Stomach smooth muscle (tissue), 2 donors: ENCODE data around the gene ADCK1.
"Not testable (repeated sequence)": the region's sequence is repeated elsewhere in the genome, so short reads cannot be mapped to it uniquely, and the experiment has no call there.

ENCODE experiments used
- H3K27ac ChIP-seq: one replicate; pipeline ENCODE4 v1.7.0; 2013; ENCODE audit warnings: mild to moderate bottlenecking, low read length, inconsistent platforms
- H3K27me3 ChIP-seq, 2 donors: one replicate each; pipeline ENCODE4 v1.7.0; 2013; ENCODE audit warnings: low read length in 2 of 2; ENCODE audit not compliant: insufficient read depth in 2 of 2, control insufficient read depth in 1 of 2
- H3K36me3 ChIP-seq, 2 donors: one replicate each; pipeline ENCODE4 v1.7.0; 2013; ENCODE audit warnings: low read length in 2 of 2; ENCODE audit not compliant: control insufficient read depth in 2 of 2, insufficient read depth in 2 of 2
- H3K4me1 ChIP-seq: one replicate; pipeline ENCODE4 v1.7.0; 2013; ENCODE audit warnings: low read length; ENCODE audit not compliant: control insufficient read depth, insufficient read depth
- H3K4me3 ChIP-seq, 2 donors: one replicate each; pipeline ENCODE4 v1.7.0; 2013; ENCODE audit warnings: low read length in 2 of 2
- H3K9ac ChIP-seq, 2 donors: one replicate each; pipeline ENCODE4 v1.7.0; 2013; ENCODE audit warnings: low read length in 2 of 2, mild to moderate bottlenecking in 1 of 2
- H3K9me3 ChIP-seq, 2 donors: one replicate each; pipeline ENCODE4 v1.7.0; 2013; ENCODE audit warnings: low read length in 2 of 2; ENCODE audit not compliant: control insufficient read depth in 2 of 2
- donor health status: healthy.
- donor health status: Pancreatic carcinoma.

Gene ADCK1

GRCh38 chr14:77882098-77882497 is 82.2 kb downstream of the ADCK1 start:
- H3K9ac ChIP-seq, result no peak overlapping the region
- peak overlapping the region; percentile 46 for H3K27ac ChIP-seq
- peaks cover 1 to 4% of the 10 kb centered on the region in 2 donors for H3K36me3 ChIP-seq
- H3K4me1 ChIP-seq, result peaks cover 18% of the 10 kb centered on the region
- H3K4me3 ChIP-seq, result no peak overlapping the region
- no peaks in the 10 kb centered on the region for H3K27me3 ChIP-seq
- no peaks in the 10 kb centered on the region for H3K9me3 ChIP-seq

- H3K4me1 ChIP-seq, result peaks cover 18% of the 10 kb centered on the region
- H3K4me3 ChIP-seq, result no peak overlapping the region
- H3K36me3 ChIP-seq, result peaks cover 5 to 6% of the 10 kb centered on the region in 2 donors
- H3K9me3 ChIP-seq, result no peaks in the 10 kb centered on the region
- no peaks in the 10 kb centered on the region for H3K27me3 ChIP-seq
- no peak overlapping the region for H3K9ac ChIP-seq
- H3K27ac ChIP-seq, result peak overlapping the region; percentile 46
Observed at GRCh38 chr14:77882636-77883035, 82.7 kb downstream of the ADCK1 start.

GRCh38 chr14:77883131-77883846 is 83.4 kb downstream of the ADCK1 start:
- Histone ChIP-seq H3K4me3 (no peak overlapping the region), H3K9me3 (no peaks in the 10 kb centered on the region), H3K27ac (no peak overlapping the region), H3K4me1 (peaks cover 18% of the 10 kb centered on the region), H3K36me3 (peaks cover 5 to 10% of the 10 kb centered on the region in 2 donors), H3K27me3 (no peaks in the 10 kb centered on the region), H3K9ac (no peak overlapping the region)

- Histone ChIP-seq H3K9ac (no peak overlapping the region), H3K27ac (no peak overlapping the region), H3K27me3 (no peaks in the 10 kb centered on the region), H3K4me1 (peaks cover 18% of the 10 kb centered on the region), H3K4me3 (no peak overlapping the region), H3K9me3 (no peaks in the 10 kb centered on the region), H3K36me3 (peaks cover 5 to 13% of the 10 kb centered on the region in 2 donors)
Observed at GRCh38 chr14:77883847-77884238, 83.9 kb downstream of the ADCK1 start.

GRCh38 chr14:77885367-77885766 is 85.5 kb downstream of the ADCK1 start:
- Histone ChIP-seq H3K36me3 (peaks cover 5 to 16% of the 10 kb centered on the region in 2 donors), H3K9ac (no peak overlapping the region), H3K27me3 (no peaks in the 10 kb centered on the region), H3K4me1 (peaks cover 18% of the 10 kb centered on the region), H3K4me3 (no peak overlapping the region), H3K27ac (no peak overlapping the region), H3K9me3 (no peaks in the 10 kb centered on the region)

- no peak overlapping the region for H3K4me3 ChIP-seq
- peaks cover 5 to 16% of the 10 kb centered on the region in 2 donors for H3K36me3 ChIP-seq
- no peak overlapping the region for H3K27ac ChIP-seq
- H3K4me1 ChIP-seq, result peaks cover 18% of the 10 kb centered on the region
- H3K9ac ChIP-seq, result no peak overlapping the region
- H3K9me3 ChIP-seq, result no peaks in the 10 kb centered on the region
- no peaks in the 10 kb centered on the region for H3K27me3 ChIP-seq
Observed at GRCh38 chr14:77886010-77886409, 86.1 kb downstream of the ADCK1 start.

GRCh38 chr14:77888903-77889302 is 89.0 kb downstream of the ADCK1 start:
- H3K4me3 ChIP-seq, H3K9me3 ChIP-seq, H3K27me3 ChIP-seq, H3K9ac ChIP-seq, H3K27ac ChIP-seq, H3K4me1 ChIP-seq: not testable (repeated sequence)
- peaks cover 5 to 18% of the 10 kb centered on the region in 2 donors for H3K36me3 ChIP-seq

GRCh38 chr14:77889971-77890442 is 90.1 kb downstream of the ADCK1 start:
- Histone ChIP-seq H3K4me1 (no peaks in the 10 kb centered on the region), H3K4me3 (no peak overlapping the region), H3K36me3 (peaks cover 5 to 18% of the 10 kb centered on the region in 2 donors), H3K9me3 (no peaks in the 10 kb centered on the region), H3K27me3 (no peaks in the 10 kb centered on the region), H3K27ac (no peak overlapping the region), H3K9ac (no peak overlapping the region)

- peaks cover 5 to 18% of the 10 kb centered on the region in 2 donors for H3K36me3 ChIP-seq
- H3K4me3 ChIP-seq, result no peak overlapping the region
- no peak overlapping the region for H3K9ac ChIP-seq
- H3K4me1 ChIP-seq, result no peaks in the 10 kb centered on the region
- no peaks in the 10 kb centered on the region for H3K27me3 ChIP-seq
- no peaks in the 10 kb centered on the region for H3K9me3 ChIP-seq
- H3K27ac ChIP-seq, result no peak overlapping the region
Observed at GRCh38 chr14:77890873-77891272, 91.0 kb downstream of the ADCK1 start.

GRCh38 chr14:77892381-77892871 is 92.5 kb downstream of the ADCK1 start:
- H3K36me3 ChIP-seq, result peaks cover 0 to 14% of the 10 kb centered on the region in 2 donors
- no peaks in the 10 kb centered on the region for H3K9me3 ChIP-seq
- H3K9ac ChIP-seq, result no peak overlapping the region
- H3K27ac ChIP-seq, result no peak overlapping the region
- no peak overlapping the region for H3K4me3 ChIP-seq
- H3K4me1 ChIP-seq, result no peaks in the 10 kb centered on the region
- no peaks in the 10 kb centered on the region for H3K27me3 ChIP-seq

GRCh38 chr14:77892890-77893484 is 93.1 kb downstream of the ADCK1 start:
- H3K27ac ChIP-seq, result no peak overlapping the region
- no peak overlapping the region for H3K9ac ChIP-seq
- no peak overlapping the region for H3K4me3 ChIP-seq
- H3K4me1 ChIP-seq, result no peaks in the 10 kb centered on the region
- H3K9me3 ChIP-seq, result no peaks in the 10 kb centered on the region
- H3K27me3 ChIP-seq, result no peaks in the 10 kb centered on the region
- H3K36me3 ChIP-seq, result peaks cover 0 to 9% of the 10 kb centered on the region in 2 donors
